Endothelial cell of umbilical vein (primary cell): ENCODE measurements around the gene ENOX2. TPM values are rescaled to one million over a fixed set of nuclear protein-coding genes. Genes with fewer than 3 reads are reported as not detected.

ENCODE experiments used
- BruUV-seq: library from RNA; stranded (reverse); fragments of 400-500 nt; replicated peaks from 2 replicates; lab custom pipeline; 2021; lab: Mats Ljungman, UMichigan
- CTCF ChIA-PET: fragments of 300-600, 350-600 bp; sonication (Branson Sonifier 250); formaldehyde crosslinking; loops from one replicate; lab custom pipeline; 2021; ENCODE audit warnings: antibody characterized with exemption, inconsistent platforms; lab: Charles Lee
- POLR2A ChIA-PET: fragments of 300-600, 350-600 bp; sonication (Branson Sonifier 250); formaldehyde crosslinking; loops from one replicate; lab custom pipeline; 2021; ENCODE audit warnings: antibody characterized with exemption, inconsistent platforms; lab: Charles Lee
- DNase-seq: peaks from one replicate; pipeline ENCODE4 v3.0.0-alpha.2; 2011; ENCODE audit warnings: low read depth, low spot score
- FAIRE-seq: peaks from 2 replicates; lab custom pipeline; 2011; peaks lifted over from hg19 to GRCh38; lab: Jason Lieb, UNC
- H2AFZ ChIP-seq: 2 replicates; pipeline ENCODE4 v1.6.0; 2012; ENCODE audit warnings: low read depth, low read length, control low read depth, inconsistent platforms
- H3K27ac ChIP-seq: 2 replicates; pipeline ENCODE4 v1.5.1; 2011; ENCODE audit warnings: low read depth, mild to moderate bottlenecking, control low read depth, low read length, moderate library complexity; ENCODE audit not compliant: insufficient read depth
- H3K27me3 ChIP-seq, 2 experiments: 2 replicates each; pipeline versions ENCODE4 v1.6.0 to v1.6.1; 2011; ENCODE audit warnings: low read length in 2 of 2, mixed read lengths in 1 of 2; ENCODE audit not compliant: control insufficient read depth in 2 of 2, insufficient read depth in 2 of 2
- H3K36me3 ChIP-seq, 2 experiments: 2 replicates in 1 of 2; 3 replicates in 1 of 2; pipeline ENCODE4 v1.5.1; 2011; ENCODE audit warnings: low read length in 2 of 2, mild to moderate bottlenecking in 1 of 2, moderate library complexity in 1 of 2; ENCODE audit not compliant: control insufficient read depth in 2 of 2, insufficient read depth in 2 of 2; ENCODE audit errors: extremely low read depth in 1 of 2
- H3K4me1 ChIP-seq: 3 replicates; pipeline ENCODE4 v1.5.1; 2011; ENCODE audit warnings: mild to moderate bottlenecking, low read length; ENCODE audit not compliant: control insufficient read depth, insufficient read depth; ENCODE audit errors: extremely low read depth
- H3K4me2 ChIP-seq: 2 replicates; pipeline ENCODE4 v1.6.1; 2011; ENCODE audit warnings: low read length, control low read depth, mixed read lengths; ENCODE audit not compliant: insufficient read depth
- H3K4me3 ChIP-seq, 3 experiments: fragments of 200-600 bp in 1 of 3; sonication (generic), shearing (Covaris generic) in 1 of 3; replicated peaks in 1 of 3; 2 replicates each; pipeline ENCODE4 v1.5.1; 2011 to 2016; ENCODE audit warnings: control low read depth in 3 of 3, low read length in 3 of 3, mild to moderate bottlenecking in 2 of 3, inconsistent platforms in 1 of 3, low read depth in 1 of 3, moderate library complexity in 1 of 3; ENCODE audit not compliant: insufficient read depth in 1 of 3
- H3K79me2 ChIP-seq: 2 replicates; pipeline ENCODE4 v1.6.0; 2012; ENCODE audit warnings: low read length, inconsistent platforms; ENCODE audit not compliant: control insufficient read depth, insufficient read depth
- H3K9ac ChIP-seq: replicated peaks from 2 replicates; pipeline ENCODE3; 2011; ENCODE audit warnings: low read length, control low read depth; ENCODE audit not compliant: insufficient read depth; ENCODE audit errors: extremely low read depth
- H3K9me1 ChIP-seq: replicated peaks from 3 replicates; pipeline ENCODE4 v1.6.0; 2011; ENCODE audit warnings: mild to moderate bottlenecking, low read length; ENCODE audit not compliant: control insufficient read depth, insufficient read depth; ENCODE audit errors: extremely low read depth
- H3K9me3 ChIP-seq: replicated peaks from 2 replicates; pipeline ENCODE4 v1.5.1; 2012; ENCODE audit warnings: low read length, inconsistent platforms; ENCODE audit not compliant: control insufficient read depth, insufficient read depth
- H4K20me1 ChIP-seq: replicated peaks from 2 replicates; pipeline ENCODE3; 2011; ENCODE audit warnings: mild to moderate bottlenecking, low read length; ENCODE audit not compliant: control insufficient read depth, insufficient read depth; ENCODE audit errors: extremely low read depth
- EZH2 ChIP-seq: IDR thresholded peaks from 2 replicates; pipeline ENCODE4 v1.6.1; 2012; ENCODE audit warnings: borderline replicate concordance, low read depth, mild to moderate bottlenecking, moderate library complexity, low read length, inconsistent platforms; ENCODE audit not compliant: severe bottlenecking
- FOS ChIP-seq: IDR thresholded peaks from 2 replicates; pipeline ENCODE4 v1.6.1; 2011; ENCODE audit warnings: mild to moderate bottlenecking, low read length, moderate library complexity, borderline replicate concordance; ENCODE audit not compliant: insufficient read depth
- GATA2 ChIP-seq: IDR thresholded peaks from 2 replicates; pipeline ENCODE4 v1.7.0; 2011; ENCODE audit warnings: low read depth, mild to moderate bottlenecking, moderate library complexity, mixed read lengths, low read length; ENCODE audit not compliant: insufficient read length, insufficient read depth
- JUN ChIP-seq: IDR thresholded peaks from 2 replicates; pipeline ENCODE4 v1.6.1; 2011; ENCODE audit warnings: borderline replicate concordance, low read depth; ENCODE audit not compliant: insufficient read length, insufficient read depth
- MYC ChIP-seq: IDR thresholded peaks from one replicate; pipeline ENCODE4 v1.6.1; 2011; ENCODE audit warnings: mild to moderate bottlenecking, low read depth, low read length
- POLR2A ChIP-seq: IDR thresholded peaks from 2 replicates; pipeline ENCODE4 v1.6.1; 2012; ENCODE audit warnings: low read depth, mild to moderate bottlenecking, control low read depth, low read length
- POLR2AphosphoS5 ChIP-seq: IDR thresholded peaks from 2 replicates; pipeline ENCODE4 v1.6.1; 2012; ENCODE audit warnings: low read depth, mild to moderate bottlenecking, control low read depth, low read length, moderate library complexity; ENCODE audit not compliant: insufficient read depth
- dilution Hi-C: fragments of 300-500 bp; cut with MboI; formaldehyde crosslinking; loops from one replicate; pipeline ENCODE4 v1.15.0; 2019; ENCODE audit warnings: low sequenced_read_pairs; ENCODE audit not compliant: extremely low pct_ligation_motif_present
- intact Hi-C: fragments of 100-400 bp; cut with micrococcal nuclease; formaldehyde crosslinking; loops from one replicate; pipeline ENCODE4 v1.10.0; 2022
- polyA plus RNA-seq, 4 experiments: library from polyadenylated mRNA; depleted of rRNA in 3 of 4; stranded (reverse) in 3 of 4; unstranded in 1 of 4; fragments of >200 nt; gene quantifications; 2 replicates each; pipeline versions ENCODE4 v1.2.1 to v1.2.3, GENCODE V29; 2011 to 2012; ENCODE audit warnings: missing spikeins in 1 of 4
- total RNA-seq: library from RNA; stranded (reverse); gene quantifications from 2 replicates; pipeline ENCODE4 v1.2.3, GENCODE V29; 2021
- TF ChIP-seq, protein P1 (sequence below), 2 donors: IDR thresholded peaks; 1 replicate in 1 of 2; 2 replicates in 1 of 2; pipeline ENCODE4 v1.5.1; 2011; ENCODE audit warnings: low read length in 2 of 2, mild to moderate bottlenecking in 2 of 2, moderate library complexity in 2 of 2, control low read depth in 1 of 2, inconsistent platforms in 1 of 2, low read depth in 1 of 2; ENCODE audit not compliant: insufficient read depth in 1 of 2; ENCODE audit errors: extremely low read depth in 1 of 2
- TF ChIP-seq, protein P2 (sequence below): IDR thresholded peaks from 2 replicates; pipeline ENCODE4 v1.6.1; 2011; ENCODE audit not compliant: insufficient read depth, insufficient read length

ENOX2 gene
- total and polyA plus RNA-seq, 2 donors (not counting 3 experiments of a cell fraction or from before 2014, with no cell fraction given): 5.5 to 13.1 TPM

DNA sequence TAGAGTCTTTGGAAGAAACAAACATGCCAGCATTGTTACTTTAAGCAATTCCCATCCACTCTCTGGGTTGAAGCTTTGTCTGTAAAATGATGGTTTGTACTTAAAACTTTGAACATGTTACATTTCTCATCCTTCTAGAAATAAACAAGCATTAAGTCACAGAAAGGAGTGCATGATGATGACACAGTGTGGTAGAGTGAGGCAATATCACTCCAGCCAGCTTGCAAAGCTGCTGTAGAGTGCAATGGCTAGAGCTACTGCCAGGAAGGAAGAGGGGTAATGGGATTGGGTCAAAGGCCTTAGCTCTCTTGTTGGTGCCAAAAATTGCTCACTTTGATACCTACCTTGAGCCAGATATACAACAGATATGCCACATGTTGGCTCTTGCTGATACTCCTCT lies 12.3 kb upstream of the ENOX2 start:
- no peaks in the 10 kb centered on the region for H3K36me3 ChIP-seq
- H4K20me1 ChIP-seq: no peaks in the 10 kb centered on the region
- H2AFZ ChIP-seq: no peak overlapping the region
- H3K9ac ChIP-seq: no peak overlapping the region
- peaks cover 0 to 2% of the 10 kb centered on the region in 2 experiments for H3K27me3 ChIP-seq
- H3K27ac ChIP-seq: no peak overlapping the region
- DNase-seq (no peak), FAIRE-seq (no peak)
- ChIA-PET POLR2A (no interaction called here), CTCF (interaction anchor here (0.8 to 4.7 kb wide), 4 partner anchors 339 to 521 kb away, joined by 3 to 184 read pairs (median 46); no protein-coding TSS in a partner anchor)
- H3K4me2 ChIP-seq: no peak overlapping the region
- no peaks in the 10 kb centered on the region for H3K9me1 ChIP-seq
- BruUV-seq: no TSS peak
- dilution Hi-C loops (no loop called here), intact Hi-C loops (no loop called here)
- no peak for TF ChIP-seq MYC
- TF ChIP-seq EZH2: no peak
- no peak for TF ChIP-seq GATA2
- TF ChIP-seq, protein P1, sequence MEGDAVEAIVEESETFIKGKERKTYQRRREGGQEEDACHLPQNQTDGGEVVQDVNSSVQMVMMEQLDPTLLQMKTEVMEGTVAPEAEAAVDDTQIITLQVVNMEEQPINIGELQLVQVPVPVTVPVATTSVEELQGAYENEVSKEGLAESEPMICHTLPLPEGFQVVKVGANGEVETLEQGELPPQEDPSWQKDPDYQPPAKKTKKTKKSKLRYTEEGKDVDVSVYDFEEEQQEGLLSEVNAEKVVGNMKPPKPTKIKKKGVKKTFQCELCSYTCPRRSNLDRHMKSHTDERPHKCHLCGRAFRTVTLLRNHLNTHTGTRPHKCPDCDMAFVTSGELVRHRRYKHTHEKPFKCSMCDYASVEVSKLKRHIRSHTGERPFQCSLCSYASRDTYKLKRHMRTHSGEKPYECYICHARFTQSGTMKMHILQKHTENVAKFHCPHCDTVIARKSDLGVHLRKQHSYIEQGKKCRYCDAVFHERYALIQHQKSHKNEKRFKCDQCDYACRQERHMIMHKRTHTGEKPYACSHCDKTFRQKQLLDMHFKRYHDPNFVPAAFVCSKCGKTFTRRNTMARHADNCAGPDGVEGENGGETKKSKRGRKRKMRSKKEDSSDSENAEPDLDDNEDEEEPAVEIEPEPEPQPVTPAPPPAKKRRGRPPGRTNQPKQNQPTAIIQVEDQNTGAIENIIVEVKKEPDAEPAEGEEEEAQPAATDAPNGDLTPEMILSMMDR (IDR thresholded peaks at IDR 0.05; ENCODE audit: extremely low read depth in 1 of 2, insufficient read depth in 1 of 2, low read depth in 1 of 2, low read length in 2 of 2): no peak
- no peak for TF ChIP-seq POLR2A
- no peak for TF ChIP-seq POLR2AphosphoS5
- no peak for TF ChIP-seq FOS
- TF ChIP-seq JUN: no peak
- TF ChIP-seq, protein P2, sequence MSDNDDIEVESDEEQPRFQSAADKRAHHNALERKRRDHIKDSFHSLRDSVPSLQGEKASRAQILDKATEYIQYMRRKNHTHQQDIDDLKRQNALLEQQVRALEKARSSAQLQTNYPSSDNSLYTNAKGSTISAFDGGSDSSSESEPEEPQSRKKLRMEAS: no peak
- H3K79me2 ChIP-seq: no peaks in the 10 kb centered on the region
- H3K4me1 ChIP-seq: no peaks in the 10 kb centered on the region
- no peaks in the 10 kb centered on the region for H3K9me3 ChIP-seq
- no peak overlapping the region for H3K4me3 ChIP-seq
